IMR-90 (cell line): Measurements from ENCODE around the gene GRB10.

ENCODE experiments used
- BHLHE40 ChIP-seq: fragments of 150-350 bp; IDR thresholded peaks from 2 replicates; pipeline ENCODE4 v1.6.1; 2016; ENCODE audit warnings: mild to moderate bottlenecking, low read depth, low read length
- CEBPB ChIP-seq: IDR thresholded peaks from 2 replicates; pipeline ENCODE4 v1.6.1; 2012; ENCODE audit warnings: low read depth, low read length, improper control_type of control experiment
- CHD1 ChIP-seq: IDR thresholded peaks from 2 replicates; pipeline ENCODE4 v1.6.1; 2012; ENCODE audit warnings: low read depth, low read length, improper control_type of control experiment
- CTCF ChIP-seq: conservative IDR thresholded peaks from 2 replicates; pipeline ENCODE4 v1.5.1; 2012; ENCODE audit warnings: mild to moderate bottlenecking, low read depth, low read length, improper control_type of control experiment
- ELK1 ChIP-seq: fragments of 150-350 bp; IDR thresholded peaks from 2 replicates; pipeline ENCODE4 v1.6.1; 2016; ENCODE audit warnings: low read depth, mild to moderate bottlenecking, low read length, moderate library complexity, borderline replicate concordance
- FOS ChIP-seq: fragments of 150-350 bp; IDR thresholded peaks from 2 replicates; pipeline ENCODE4 v1.6.1; 2016; ENCODE audit warnings: low read depth, low read length
- MAZ ChIP-seq: IDR thresholded peaks from 2 replicates; pipeline ENCODE4 v1.6.1; 2012; ENCODE audit warnings: low read depth, mild to moderate bottlenecking, low read length, improper control_type of control experiment, moderate library complexity, borderline replicate concordance
- NFE2L2 ChIP-seq: fragments of 150-350 bp; IDR thresholded peaks from 2 replicates; pipeline ENCODE4 v1.6.1; 2016; ENCODE audit warnings: low read depth, mild to moderate bottlenecking, low read length
- POLR2A ChIP-seq: IDR thresholded peaks from 2 replicates; pipeline ENCODE4 v1.6.1; 2012; ENCODE audit warnings: mild to moderate bottlenecking, low read depth, low read length
- RAD21 ChIP-seq: IDR thresholded peaks from 2 replicates; pipeline ENCODE4 v1.6.1; 2012; ENCODE audit warnings: low read length, improper control_type of control experiment
- RCOR1 ChIP-seq: IDR thresholded peaks from 2 replicates; pipeline ENCODE4 v1.6.1; 2012; ENCODE audit warnings: mild to moderate bottlenecking, low read length, improper control_type of control experiment; ENCODE audit not compliant: insufficient replicate concordance
- RFX5 ChIP-seq: IDR thresholded peaks from 2 replicates; pipeline ENCODE4 v1.8.0; 2012; ENCODE audit warnings: low read depth, mild to moderate bottlenecking, low read length, moderate library complexity
- SMC3 ChIP-seq: fragments of 150-350 bp; IDR thresholded peaks from 2 replicates; pipeline ENCODE4 v1.6.1; 2016; ENCODE audit warnings: low read depth, mild to moderate bottlenecking, antibody characterized with exemption, low read length, moderate library complexity
- USF2 ChIP-seq: fragments of 150-350 bp; IDR thresholded peaks from 2 replicates; pipeline ENCODE4 v1.6.1; 2017; ENCODE audit warnings: mild to moderate bottlenecking, antibody characterized with exemption, low read length, low read depth

- TF ChIP-seq CTCF (no peak), CHD1 (no peak), POLR2A (no peak), FOS (no peak), MAZ (no peak), NFE2L2 (no peak), RCOR1 (no peak), SMC3 (no peak), RFX5 (no peak), USF2 (no peak), CEBPB (no peak), ELK1 (no peak), BHLHE40 (no peak), RAD21 (no peak)
Observed at GRCh38 chr7:50808282-50808888, 25.7 kb upstream of the GRB10 start.
